Lower leg skin (tissue), 3 donors: ENCODE data around the gene GAP43.

ENCODE experiments used
- CTCF ChIP-seq, 3 donors: fragments of 450-650 bp; IDR thresholded peaks; one replicate each; pipeline ENCODE4 v1.5.1; 2016; ENCODE audit warnings: antibody characterized with exemption in 3 of 3, mild to moderate bottlenecking in 3 of 3, moderate library complexity in 2 of 3
- POLR2A ChIP-seq, 2 donors: fragments of 450-650 bp; IDR thresholded peaks; one replicate each; pipeline ENCODE4 v1.6.1; 2016 to 2017; ENCODE audit warnings: antibody characterized with exemption in 2 of 2, mild to moderate bottlenecking in 1 of 2, moderate library complexity in 1 of 2

GRCh38 chr3:115651599-115651998 is 28.3 kb downstream of the GAP43 start:
- no peak for TF ChIP-seq CTCF (IDR thresholded peaks at IDR 0.05)
- no peak for TF ChIP-seq POLR2A (IDR thresholded peaks at IDR 0.05)
